Astrocyte of the hippocampus (primary cell): ENCODE data around the gene GSTP1.
"Not testable (repeated sequence)": the region's sequence is repeated elsewhere in the genome, so short reads cannot be mapped to it uniquely, and the experiment has no call there.

ENCODE experiments used
- DNase-seq: peaks from one replicate; pipeline ENCODE4 v3.0.0; 2011; ENCODE audit warnings: low read depth, low spot score

GSTP1 gene

GRCh38 chr11:67614730-67615714, 31.4 kb downstream of the GSTP1 start:
- DNase-seq, result no peak

GRCh38 chr11:67615728-67616430, 32.3 kb downstream of the GSTP1 start:
- DNase-seq, result no peak

- no peak for DNase-seq
These were observed 33.0 kb downstream of the GSTP1 start for GRCh38 chr11:67616431-67617242.

- DNase-seq, result no peak
These were observed 33.8 kb downstream of the GSTP1 start for GRCh38 chr11:67617243-67617953.

- DNase-seq, result not testable (repeated sequence)
These were observed 35.5 kb downstream of the GSTP1 start for GRCh38 chr11:67618901-67619659.

DNA sequence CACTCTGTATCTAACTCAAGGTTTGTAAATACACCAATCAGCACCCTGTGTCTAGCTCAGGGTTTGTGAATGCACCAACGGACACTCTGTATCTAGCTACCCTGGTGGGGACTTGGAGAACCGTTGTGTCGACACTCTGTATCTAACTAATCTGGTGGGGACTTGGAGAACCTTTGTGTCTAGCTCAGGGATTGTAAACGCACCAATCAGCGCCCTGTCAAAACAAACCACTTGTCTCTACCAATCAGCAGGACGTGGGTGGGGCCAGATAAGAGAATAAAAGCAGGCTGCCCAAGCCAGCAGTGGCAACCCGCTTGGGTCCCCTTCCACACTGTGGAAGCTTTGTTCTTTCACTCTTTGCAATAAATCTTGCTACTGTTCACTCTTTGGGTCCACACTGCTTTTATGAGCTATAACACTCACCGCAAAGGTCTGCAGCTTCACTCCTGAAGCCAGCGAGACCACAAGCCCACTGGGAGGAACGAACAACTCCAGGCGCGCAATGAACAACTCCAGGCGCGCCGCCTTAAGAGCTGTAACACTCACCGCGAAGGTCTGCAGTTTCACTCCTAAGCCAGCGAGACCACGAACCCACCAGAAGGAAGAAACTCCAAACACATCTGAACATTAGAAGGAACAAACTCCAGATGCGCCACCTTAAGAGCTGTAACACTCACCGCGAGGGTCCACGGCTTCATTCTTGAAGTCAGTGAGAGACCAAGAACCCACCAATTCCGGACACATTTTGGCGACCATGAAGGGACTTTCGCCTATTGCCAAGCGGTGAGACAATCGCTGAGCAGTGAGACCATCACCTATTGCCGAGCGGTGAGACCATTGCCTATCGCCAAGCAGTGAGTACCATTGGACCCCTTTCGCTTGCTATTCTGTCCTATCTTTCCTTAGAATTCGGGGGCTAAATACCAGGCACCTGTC, 36.3 kb downstream of the GSTP1 start:
- DNase-seq, result not testable (repeated sequence)

- DNase-seq, result not testable (repeated sequence)
These were observed 37.0 kb downstream of the GSTP1 start for GRCh38 chr11:67620621-67621020.

DNA sequence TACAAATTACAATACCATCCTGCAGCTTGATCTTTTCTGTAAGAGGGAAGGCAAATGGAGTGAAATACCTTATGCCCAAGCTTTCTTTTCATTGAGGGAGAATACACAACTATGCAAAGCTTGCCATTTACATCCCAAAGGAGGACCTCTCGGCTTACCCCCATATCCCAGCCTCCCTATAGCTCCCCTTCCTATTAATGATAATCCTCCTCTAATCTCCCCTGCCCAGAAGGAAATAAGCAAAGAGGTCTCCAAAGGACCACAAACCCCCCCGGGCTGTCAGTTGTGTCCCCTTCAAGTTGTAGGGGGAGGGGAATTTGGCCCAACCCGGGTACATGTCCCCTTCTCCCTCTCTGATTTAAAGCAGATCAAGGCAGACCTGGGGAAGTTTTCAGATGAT, 38.3 kb downstream of the GSTP1 start:
- DNase-seq, result not testable (repeated sequence)

- DNase-seq, result not testable (repeated sequence)
These were observed 39.3 kb downstream of the GSTP1 start for GRCh38 chr11:67622905-67623304.

- DNase-seq, result not testable (repeated sequence)
These were observed 40.2 kb downstream of the GSTP1 start for GRCh38 chr11:67623795-67624194.

DNA sequence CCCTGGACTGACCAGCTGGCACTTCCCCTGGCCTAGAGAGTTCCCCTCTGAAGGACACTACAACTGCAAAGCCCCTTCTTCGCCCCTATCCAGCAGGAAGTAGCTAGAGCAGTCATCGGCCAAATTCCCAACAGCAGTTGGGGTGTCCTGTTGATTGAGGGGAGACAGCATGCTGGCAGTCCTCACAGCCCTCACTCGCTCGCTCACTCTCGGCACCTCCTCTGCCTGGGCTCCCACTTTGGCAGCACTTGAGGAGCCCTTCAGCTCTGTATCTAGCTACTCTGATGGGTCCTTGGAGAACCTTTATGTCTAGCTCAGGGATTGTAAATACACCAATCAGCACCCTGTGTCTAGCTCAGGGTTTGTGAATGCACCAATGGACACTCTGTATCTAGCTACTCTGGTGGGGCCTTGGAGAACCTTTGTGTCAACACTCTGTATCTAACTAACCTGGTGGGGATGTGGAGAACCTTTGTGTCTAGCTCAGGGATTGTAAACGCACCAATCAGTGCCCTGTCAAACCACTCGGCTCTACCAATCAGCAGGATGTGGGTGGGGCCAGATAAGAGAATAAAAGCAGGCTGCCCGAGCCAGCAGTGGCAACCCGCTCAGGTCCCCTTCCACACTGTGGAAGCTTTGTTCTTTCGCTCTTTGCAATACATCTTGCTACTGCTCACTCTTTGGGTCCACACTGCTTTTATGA, 42.7 kb downstream of the GSTP1 start:
- not testable (repeated sequence) for DNase-seq

GRCh38 chr11:67626970-67627369, 43.4 kb downstream of the GSTP1 start:
- DNase-seq, result no peak

GRCh38 chr11:67627441-67627811, 43.8 kb downstream of the GSTP1 start:
- no peak for DNase-seq

DNA sequence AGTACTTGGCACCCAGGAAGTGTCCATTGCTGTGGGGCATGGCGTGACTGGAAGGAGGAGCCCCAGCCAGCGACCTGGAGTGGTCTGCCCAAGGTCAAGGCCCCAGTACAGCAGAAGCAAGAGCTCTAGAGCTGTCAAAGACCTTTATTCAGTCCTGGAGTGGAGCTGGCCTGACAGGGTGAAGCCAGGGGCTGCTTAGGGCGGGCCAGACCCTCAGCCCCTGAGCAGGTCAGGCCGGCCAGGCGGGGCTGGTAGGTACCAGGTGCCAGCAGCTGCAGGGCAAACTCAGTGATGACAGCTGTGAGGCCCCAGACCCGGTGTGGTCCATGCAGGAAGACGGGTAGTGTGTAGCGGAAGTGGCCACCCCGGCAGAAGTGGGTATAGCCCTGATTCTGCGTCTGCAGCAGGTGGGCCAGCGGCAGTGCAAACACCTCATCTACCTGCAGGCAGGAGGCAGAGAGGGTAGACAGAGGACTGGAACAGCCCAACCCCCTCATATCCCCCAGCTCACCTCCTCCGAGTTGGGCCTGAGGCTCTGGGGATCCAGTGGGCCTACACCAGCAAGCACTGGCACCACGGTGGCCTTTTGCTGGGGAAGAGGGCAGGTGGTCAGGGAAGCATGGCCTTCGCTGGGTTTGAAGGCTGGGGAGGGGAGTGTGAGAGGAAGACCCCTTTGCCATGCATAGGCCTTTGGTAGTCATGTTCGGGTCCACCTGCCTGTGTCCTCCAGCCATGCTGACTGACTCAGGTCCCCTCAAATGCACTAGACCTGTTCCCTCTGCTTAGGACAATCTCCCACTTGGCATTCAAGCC, 44.4 kb downstream of the GSTP1 start:
- no peak for DNase-seq

DNA sequence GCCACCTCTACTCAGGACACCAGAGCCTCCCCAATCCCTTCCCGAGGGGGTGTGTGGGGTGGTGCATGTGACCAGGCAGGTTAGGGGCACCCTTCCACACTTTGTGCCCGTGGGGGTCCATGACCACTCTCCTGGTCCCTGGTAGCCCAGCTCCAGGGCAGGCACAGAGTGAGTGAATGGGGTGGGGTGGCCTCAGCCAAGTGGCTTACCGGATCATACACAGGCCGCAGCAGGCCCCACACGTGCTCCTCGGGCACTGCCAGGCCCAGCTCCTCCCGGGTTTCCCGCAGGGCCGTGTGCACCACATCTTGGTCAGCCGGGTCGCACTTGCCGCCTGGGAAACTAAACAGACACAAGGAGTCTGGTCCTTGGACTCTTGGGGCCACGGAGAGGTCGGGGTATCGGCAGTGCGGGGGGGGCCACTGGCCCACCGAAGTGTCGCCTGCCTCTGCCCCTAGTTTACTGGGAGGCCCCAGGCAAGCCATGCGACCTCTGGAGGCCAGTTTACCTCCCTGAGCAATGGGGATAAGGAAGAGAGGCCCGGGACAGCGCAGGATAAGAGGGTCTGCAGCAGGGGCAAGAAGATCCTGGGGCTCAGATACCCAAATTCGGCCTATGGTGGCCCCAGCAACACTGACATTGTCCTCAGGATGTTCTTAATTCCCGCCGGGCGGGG, 45.2 kb downstream of the GSTP1 start:
- DNase-seq, result no peak

DNA sequence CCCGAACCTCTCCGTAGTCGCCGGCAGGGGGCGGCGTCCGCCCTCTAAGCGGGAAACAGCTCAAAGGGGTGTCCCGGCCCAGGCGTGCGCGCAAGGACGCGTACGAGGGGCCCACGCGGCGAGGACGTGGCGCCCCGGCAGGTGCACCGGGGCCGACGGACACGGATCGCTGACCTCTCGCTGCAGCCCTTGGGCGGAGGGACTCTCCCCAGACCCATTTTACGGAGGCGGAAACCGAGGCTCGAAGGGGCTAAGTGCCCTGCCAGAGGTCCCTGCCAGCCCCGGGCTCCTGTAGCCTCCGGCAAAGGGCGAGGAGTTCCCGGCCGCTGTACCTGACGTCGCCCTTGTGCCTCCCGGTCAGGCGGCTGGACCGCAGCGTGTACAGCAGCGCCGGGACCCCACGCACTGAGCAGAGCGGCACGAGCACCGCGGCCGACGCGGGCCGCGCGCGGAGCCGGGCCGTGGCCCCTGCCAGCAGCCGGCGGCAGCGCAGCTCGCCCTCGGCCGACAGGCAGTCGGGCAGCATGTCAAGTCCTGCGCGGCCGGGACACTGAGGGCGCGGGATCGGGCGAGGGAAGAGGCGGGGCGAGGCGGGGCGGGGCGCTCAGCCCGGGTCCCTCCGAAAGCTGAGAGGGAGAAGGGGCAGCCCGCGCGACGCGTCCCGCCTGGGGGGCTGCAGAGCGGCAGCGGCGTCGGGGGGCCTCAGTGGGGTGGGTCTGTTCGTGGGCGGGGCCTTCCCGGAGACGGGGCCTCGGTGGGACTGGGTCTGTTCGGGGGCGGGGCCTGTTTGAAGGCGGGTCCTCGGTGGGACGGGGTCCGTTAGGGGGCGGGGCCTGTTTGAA, 46.0 kb downstream of the GSTP1 start, which contains the start of gene NUDT8:
Gene NUDT8, minus strand, starts transcription at position 552 of the 842 bp plus-strand sequence. Its CDS starts 26 bp downstream, at position 526.
- DNase-seq, result peak; percentile 88
